ENCODE data around the gene CSDE1.
A peak's percentile ranks its signal among the peaks of the same experiment; 100 is the strongest.

CSDE1 gene

GRCh38 chr1:114746450-114747121 is 11.2 kb downstream of the CSDE1 start:
- no peak for DNase-seq

DNA sequence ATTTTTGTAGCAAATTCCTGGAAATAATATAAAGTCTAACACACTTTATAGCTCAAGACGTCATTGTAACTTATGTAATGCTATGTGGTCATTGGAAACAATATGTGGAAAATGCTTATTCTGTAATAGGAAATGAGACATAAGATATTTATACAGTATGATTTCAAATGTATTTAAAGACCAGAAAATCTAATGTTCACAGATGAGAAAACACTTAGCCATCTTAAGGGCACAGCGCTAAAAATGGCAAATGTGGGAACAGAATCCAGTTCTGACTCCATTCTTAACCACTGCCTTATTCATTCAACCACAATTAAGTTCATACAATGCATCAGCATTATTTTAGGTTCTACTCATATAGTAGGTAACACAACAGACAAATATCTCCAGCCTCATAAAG is 12.5 kb downstream of the CSDE1 start:
- DNase-seq: no peak

GRCh38 chr1:114741963-114742746 is 15.6 kb downstream of the CSDE1 start:
- no peak for DNase-seq

DNA sequence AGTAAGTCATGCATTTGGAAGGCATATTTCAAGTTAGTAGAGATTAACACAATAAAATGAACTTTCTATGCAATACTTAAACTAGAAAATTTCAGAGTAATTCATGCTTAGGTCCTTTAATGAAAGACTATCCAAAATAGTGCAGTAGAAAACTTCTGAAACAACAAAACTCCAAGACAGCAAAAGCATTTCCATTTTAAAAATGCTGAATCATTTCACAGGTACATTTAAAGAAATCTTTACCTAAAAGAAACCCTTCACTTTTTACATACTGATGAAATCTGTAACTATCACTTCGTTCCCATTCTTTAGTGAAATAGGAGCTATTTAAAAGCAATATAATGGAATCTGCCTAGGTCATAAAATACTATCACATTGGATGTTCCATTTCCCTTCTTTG is 17.5 kb downstream of the CSDE1 start:
- DNase-seq: no peak

GRCh38 chr1:114737314-114737849 is 20.4 kb downstream of the CSDE1 start:
- no peak for DNase-seq

DNA sequence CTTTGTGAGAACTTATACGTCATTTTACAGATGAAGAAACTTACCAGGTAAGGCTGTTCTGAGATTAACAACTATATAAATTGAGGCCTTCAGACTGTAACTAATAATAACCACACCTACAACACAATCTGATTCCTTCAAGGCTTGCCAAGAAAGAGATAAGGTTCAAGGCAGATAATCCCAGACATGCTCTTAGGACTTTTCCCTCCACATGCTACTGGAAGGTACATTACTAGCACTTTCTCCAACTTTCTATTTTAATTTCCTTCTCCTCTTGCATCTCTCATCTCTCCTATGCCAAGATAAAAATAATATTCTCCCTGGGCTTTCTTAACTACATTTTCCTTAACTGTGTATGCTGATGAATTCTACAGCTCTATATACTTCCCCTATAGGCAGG is 22.3 kb downstream of the CSDE1 start:
- DNase-seq: no peak

- DNase-seq: no peak
Measured at GRCh38 chr1:114729782-114730181, 28.0 kb downstream of the CSDE1 start.

GRCh38 chr1:114728553-114728952 is 29.2 kb downstream of the CSDE1 start:
- no peak for DNase-seq

- no peak for DNase-seq
Measured at GRCh38 chr1:114725230-114725629, 32.6 kb downstream of the CSDE1 start.

GRCh38 chr1:114723915-114724314 is 33.9 kb downstream of the CSDE1 start:
- no peak for DNase-seq

DNA sequence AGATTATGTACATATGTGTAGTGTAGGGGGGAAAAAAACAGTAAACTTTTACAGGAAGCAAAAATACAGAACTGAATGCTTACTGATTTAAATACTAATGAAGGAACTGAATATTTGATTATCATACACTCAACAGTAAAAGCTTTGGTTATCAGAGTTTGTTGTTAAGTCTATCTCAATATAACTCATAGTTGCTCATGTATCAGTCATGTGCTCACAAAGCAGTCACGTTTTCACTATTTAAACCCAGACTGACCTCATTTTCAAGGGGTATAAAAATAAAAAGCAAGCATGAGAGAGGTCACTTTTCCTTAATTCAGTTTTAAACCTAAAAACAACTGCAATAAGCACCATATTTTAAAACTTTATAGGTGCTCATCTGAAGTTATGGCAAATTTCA is 34.3 kb downstream of the CSDE1 start:
- DNase-seq: no peak

DNA sequence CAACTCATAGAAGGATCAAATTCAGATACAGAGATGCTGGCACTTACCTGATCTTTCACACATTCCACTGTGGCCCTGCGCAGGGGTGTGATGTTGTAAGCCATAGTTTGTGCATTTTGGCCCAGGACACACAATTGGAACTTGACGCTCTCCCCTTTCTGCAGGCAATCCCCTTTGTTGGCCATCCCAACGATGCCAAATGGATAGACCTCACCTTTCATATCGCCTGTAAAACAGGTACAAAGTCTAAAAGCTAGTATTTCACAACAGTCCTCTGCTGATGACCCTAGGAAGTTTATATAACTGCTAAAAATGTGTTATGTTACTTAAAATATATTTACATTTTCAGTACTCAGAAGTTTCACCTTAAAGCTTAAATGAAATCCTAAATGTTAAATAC is 37.3 kb downstream of the CSDE1 start:
- DNase-seq: no peak

- no peak for DNase-seq
Measured at GRCh38 chr1:114719424-114719787, 38.4 kb downstream of the CSDE1 start.

DNA sequence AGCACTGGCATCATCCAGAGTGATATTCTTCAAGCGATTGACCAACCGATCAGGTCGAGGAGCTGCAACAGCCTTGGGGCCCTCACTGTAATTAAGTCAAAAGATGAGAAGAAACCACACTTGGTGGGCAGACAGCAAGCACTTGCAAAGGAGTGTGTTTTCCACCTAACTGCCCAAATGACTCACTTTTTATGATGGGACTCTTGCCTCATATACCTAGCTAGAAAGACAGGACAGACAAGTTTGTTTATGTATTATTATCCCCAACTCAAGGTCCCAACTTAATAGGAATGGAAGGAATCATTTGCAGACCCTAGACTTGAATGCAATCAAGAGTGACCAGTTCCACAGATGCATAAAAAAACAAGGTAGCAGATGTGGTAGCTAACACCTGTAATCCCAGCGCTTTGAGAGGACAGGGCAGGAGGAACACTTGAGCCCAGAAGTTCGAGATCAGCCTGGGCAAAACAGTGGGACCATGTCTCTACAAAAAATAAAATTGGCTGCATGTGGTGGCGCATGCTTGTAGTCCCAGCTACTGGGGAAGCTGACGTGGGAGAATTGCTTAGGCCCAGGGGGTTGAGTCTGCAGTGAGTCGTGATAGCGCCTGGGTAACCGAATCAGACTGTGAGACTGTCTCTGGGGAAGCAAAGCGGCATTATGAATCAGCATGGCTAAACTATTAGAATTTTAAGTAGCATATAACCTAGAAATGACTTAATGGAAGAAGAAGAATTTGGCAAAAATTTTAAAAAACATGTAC is 38.9 kb downstream of the CSDE1 start:
- DNase-seq: no peak

- DNase-seq: peak; percentile 95
Measured at GRCh38 chr1:114716304-114717170, 41.2 kb downstream of the CSDE1 start, which contains the start of gene NRAS. TSS of gene NRAS (minus strand) at chr1:114716771. CDS start at chr1:114716160, 611 bp downstream.

DNA sequence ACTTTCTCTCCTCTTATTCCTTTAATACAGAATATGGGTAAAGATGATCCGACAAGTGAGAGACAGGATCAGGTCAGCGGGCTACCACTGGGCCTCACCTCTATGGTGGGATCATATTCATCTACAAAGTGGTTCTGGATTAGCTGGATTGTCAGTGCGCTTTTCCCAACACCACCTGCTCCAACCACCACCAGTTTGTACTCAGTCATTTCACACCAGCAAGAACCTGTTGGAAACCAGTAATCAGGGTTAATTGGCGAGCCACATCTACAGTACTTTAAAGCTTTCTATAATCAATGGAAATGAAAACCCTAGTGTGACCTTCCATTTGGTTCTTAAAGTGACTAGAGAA is 41.9 kb downstream of the CSDE1 start:
- DNase-seq: no peak

DNA sequence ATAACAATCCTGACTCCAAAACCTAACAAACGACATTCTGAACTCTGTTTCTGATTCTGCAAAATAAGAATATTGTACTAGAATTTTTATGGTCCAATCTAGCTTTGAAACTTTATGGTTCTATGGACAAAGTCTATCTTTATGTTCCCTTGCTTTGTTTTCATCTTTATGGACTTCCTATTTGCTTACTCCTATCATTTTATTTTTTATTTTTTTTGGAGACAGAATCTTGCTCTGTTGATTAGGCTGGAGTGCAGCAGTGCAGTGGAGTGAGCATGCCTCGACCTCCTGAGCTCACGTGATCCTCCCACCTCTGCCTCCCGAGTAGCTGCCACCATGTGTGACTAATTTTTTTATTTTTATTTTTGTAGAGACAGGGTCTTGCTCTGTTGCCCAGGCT is 44.8 kb downstream of the CSDE1 start:
- no peak for DNase-seq

- DNase-seq: no peak
Measured at GRCh38 chr1:114710360-114710759, 47.4 kb downstream of the CSDE1 start.

- DNase-seq: no peak
Measured at GRCh38 chr1:114707604-114708003, 50.2 kb downstream of the CSDE1 start.

DNA sequence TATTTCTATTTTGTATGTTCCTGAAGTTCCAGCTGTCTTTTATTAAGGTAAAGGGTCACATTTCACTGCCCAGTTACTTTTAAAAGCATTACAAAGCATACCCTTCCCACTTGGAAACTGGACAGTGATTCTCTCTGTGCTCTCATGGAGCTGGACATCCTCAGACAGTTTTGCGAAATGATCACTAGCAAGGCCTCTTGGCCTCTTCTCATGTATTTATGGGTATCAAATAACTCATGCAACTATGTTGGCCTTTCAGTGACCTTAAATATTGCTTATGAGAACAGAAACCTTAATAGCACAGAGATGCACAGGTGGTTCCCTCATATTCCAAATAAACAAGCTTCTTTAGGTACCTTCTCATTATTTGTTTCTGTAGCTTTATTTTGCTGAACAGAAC is 54.5 kb downstream of the CSDE1 start:
- DNase-seq: no peak

DNA sequence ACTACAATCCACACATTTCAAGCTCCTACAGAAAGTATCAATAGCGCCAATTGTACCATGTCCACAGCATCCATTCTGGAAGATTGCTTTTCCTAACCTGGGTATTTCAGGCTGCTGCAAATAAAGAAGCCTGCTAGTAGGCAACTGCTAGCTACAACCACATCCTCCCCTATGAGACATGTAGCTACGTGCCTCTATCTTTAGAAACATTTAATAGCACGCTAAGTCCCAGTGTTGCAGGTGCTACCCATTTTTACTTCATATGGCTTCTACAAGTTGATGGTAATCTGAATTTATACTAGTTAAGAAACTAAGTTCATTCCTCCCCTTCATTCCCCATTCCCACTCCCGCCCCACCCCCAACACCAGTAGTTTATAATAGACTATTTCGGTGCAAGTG is 55.0 kb downstream of the CSDE1 start:
- no peak for DNase-seq

DNA sequence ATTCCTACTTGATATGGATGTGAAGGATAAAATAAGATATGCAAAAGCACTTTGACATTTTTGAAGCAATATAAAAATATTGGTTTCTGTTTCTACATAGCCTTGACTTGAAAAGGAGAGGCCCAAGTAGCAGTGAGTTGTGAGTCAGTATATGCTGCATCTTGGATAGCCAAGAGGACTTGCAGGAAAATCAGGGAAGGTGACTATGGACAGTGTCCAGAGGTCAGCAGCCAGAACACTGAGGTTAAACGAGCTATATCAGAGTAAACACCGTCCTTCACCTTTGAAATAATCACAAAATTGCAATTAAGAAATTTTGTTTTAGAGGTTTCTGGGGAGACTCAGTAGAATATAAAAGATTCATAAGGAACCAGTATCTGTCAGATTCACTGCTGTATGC is 55.9 kb downstream of the CSDE1 start:
- DNase-seq: no peak
